PFSK-1 (cell line): ENCODE data around the gene LPAR1.

ENCODE experiments used
- FOXP2 ChIP-seq: optimal IDR thresholded peaks from 2 replicates; pipeline ENCODE3; 2011; ENCODE audit warnings: borderline replicate concordance, control low read depth, inconsistent platforms; ENCODE audit not compliant: insufficient read depth; ENCODE audit errors: extremely low read length, extremely low read depth
- POLR2AphosphoS5 ChIP-seq: IDR thresholded peaks from 2 replicates; pipeline ENCODE4 v1.6.1; 2012; ENCODE audit warnings: low read depth, mild to moderate bottlenecking, control low read depth, low read length, moderate library complexity
- REST ChIP-seq, 2 experiments: IDR thresholded peaks; 2 replicates each; pipeline versions ENCODE4 v1.6.1 to v1.8.0; 2011 to 2012; ENCODE audit warnings: low read depth in 2 of 2, low read length in 2 of 2, control low read depth in 1 of 2, inconsistent platforms in 1 of 2, mild to moderate bottlenecking in 1 of 2, moderate library complexity in 1 of 2; ENCODE audit not compliant: insufficient read depth in 1 of 2
- SIN3A ChIP-seq: IDR thresholded peaks from 2 replicates; pipeline ENCODE4 v1.6.1; 2012; ENCODE audit warnings: mild to moderate bottlenecking, low read length, moderate library complexity, borderline replicate concordance; ENCODE audit not compliant: insufficient read depth
- TAF1 ChIP-seq: IDR thresholded peaks from 2 replicates; pipeline ENCODE4 v1.6.1; 2012; ENCODE audit warnings: low read length, control low read depth, borderline replicate concordance; ENCODE audit not compliant: insufficient read depth

LPAR1 gene

GRCh38 chr9:111037708-111038330, 451 bp downstream of the LPAR1 start:
- TF ChIP-seq TAF1: no peak
- TF ChIP-seq REST (IDR thresholded peaks at IDR 0.05; ENCODE audit: insufficient read depth in 1 of 2, low read depth in 2 of 2, low read length in 2 of 2): no peak
- TF ChIP-seq POLR2AphosphoS5: no peak
- TF ChIP-seq SIN3A: no peak
- no peak for TF ChIP-seq FOXP2

GRCh38 chr9:111037356-111037707, 938 bp downstream of the LPAR1 start:
- no peak for TF ChIP-seq TAF1
- no peak for TF ChIP-seq SIN3A
- no peak for TF ChIP-seq FOXP2
- no peak for TF ChIP-seq POLR2AphosphoS5
- TF ChIP-seq REST (IDR thresholded peaks at IDR 0.05; ENCODE audit: insufficient read depth in 1 of 2, low read depth in 2 of 2, low read length in 2 of 2): no peak

GRCh38 chr9:111036946-111037345, 1.3 kb downstream of the LPAR1 start:
- no peak for TF ChIP-seq FOXP2
- no peak for TF ChIP-seq POLR2AphosphoS5
- no peak for TF ChIP-seq TAF1
- TF ChIP-seq REST (IDR thresholded peaks at IDR 0.05; ENCODE audit: insufficient read depth in 1 of 2, low read depth in 2 of 2, low read length in 2 of 2): no peak
- no peak for TF ChIP-seq SIN3A

- no peak for TF ChIP-seq REST (IDR thresholded peaks at IDR 0.05; ENCODE audit: insufficient read depth in 1 of 2, low read depth in 2 of 2, low read length in 2 of 2)
- no peak for TF ChIP-seq TAF1
- TF ChIP-seq POLR2AphosphoS5: no peak
- no peak for TF ChIP-seq SIN3A
- TF ChIP-seq FOXP2: no peak
Measured at GRCh38 chr9:111036429-111036789, 1.9 kb downstream of the LPAR1 start.
